Endometrial microvascular endothelial cells (primary cell): ENCODE data around the gene NLGN4X. TPM values are rescaled to one million over a fixed set of nuclear protein-coding genes. Genes with fewer than 3 reads are reported as not detected.

Source experiments
- in situ Hi-C: cut with HindIII; loops from 2 replicates; pipeline ENCODE4 v1.10.0; 2017; ENCODE audit warnings: low sequenced_read_pairs, low pct_unique_long_range_greater_than_20kb; ENCODE audit errors: inconsistent ontology term
- total RNA-seq: library from RNA; depleted of rRNA; stranded (reverse); fragments of >200 nt; gene quantifications from one replicate; pipeline ENCODE4 v1.2.3, GENCODE V29; 2015; ENCODE audit errors: inconsistent ontology term

Gene NLGN4X
- total RNA-seq, 1 donor from 2014 or later = not detected

GRCh38 chrX:6169407-6169806, 59.3 kb downstream of the NLGN4X start:
- in situ Hi-C loops = no loop called here

GRCh38 chrX:6163721-6164120, 64.9 kb downstream of the NLGN4X start:
- in situ Hi-C loops = no loop called here

GRCh38 chrX:6159468-6159867, 69.2 kb downstream of the NLGN4X start:
- in situ Hi-C loops = no loop called here

GRCh38 chrX:6151971-6152370, 76.7 kb downstream of the NLGN4X start:
- in situ Hi-C loops = no loop called here

GRCh38 chrX:6149060-6149872, 79.4 kb downstream of the NLGN4X start:
- in situ Hi-C loops = no loop called here

- in situ Hi-C loops = no loop called here
Measured at GRCh38 chrX:6134255-6134654, 94.4 kb downstream of the NLGN4X start.

GRCh38 chrX:6132970-6133369, 95.7 kb downstream of the NLGN4X start:
- in situ Hi-C loops = no loop called here

- in situ Hi-C loops = no loop called here
Measured at GRCh38 chrX:6131287-6131686, 97.4 kb downstream of the NLGN4X start.

- in situ Hi-C loops = no loop called here
Measured at GRCh38 chrX:6129195-6129594, 99.5 kb downstream of the NLGN4X start.

GRCh38 chrX:6120329-6120728, 108.3 kb downstream of the NLGN4X start:
- in situ Hi-C loops = no loop called here

- in situ Hi-C loops = no loop called here
Measured at GRCh38 chrX:6095469-6095868, 133.2 kb downstream of the NLGN4X start.

- in situ Hi-C loops = no loop called here
Measured at GRCh38 chrX:6074532-6074931, 154.1 kb downstream of the NLGN4X start.

GRCh38 chrX:6071731-6072130, 156.9 kb downstream of the NLGN4X start:
- in situ Hi-C loops = no loop called here

GRCh38 chrX:6067600-6067999, 161.1 kb downstream of the NLGN4X start:
- in situ Hi-C loops = no loop called here

GRCh38 chrX:6053141-6053540, 175.5 kb downstream of the NLGN4X start:
- in situ Hi-C loops = no loop called here

GRCh38 chrX:6052111-6052745, 176.4 kb downstream of the NLGN4X start:
- in situ Hi-C loops = no loop called here

- in situ Hi-C loops = no loop called here
Measured at GRCh38 chrX:6049132-6049531, 179.5 kb downstream of the NLGN4X start.

GRCh38 chrX:6041630-6042029, 187.0 kb downstream of the NLGN4X start:
- in situ Hi-C loops = no loop called here

GRCh38 chrX:6029014-6029413, 199.7 kb downstream of the NLGN4X start:
- in situ Hi-C loops = no loop called here

GRCh38 chrX:6026980-6027379, 201.7 kb downstream of the NLGN4X start:
- in situ Hi-C loops = no loop called here
